Tibial nerve (tissue), 4 donors: ENCODE measurements around the gene MYRFL.

Source experiments
- EP300 ChIP-seq, 2 donors: sonication (generic); formaldehyde crosslinking; IDR thresholded peaks; one replicate each; pipeline ENCODE4 v1.6.1; 2017; ENCODE audit warnings: antibody characterized with exemption in 2 of 2, mild to moderate bottlenecking in 1 of 2
- POLR2A ChIP-seq, 2 donors: fragments of 450-650 bp; IDR thresholded peaks; one replicate each; pipeline ENCODE4 v1.6.1; 2017; ENCODE audit warnings: antibody characterized with exemption in 2 of 2, mild to moderate bottlenecking in 2 of 2, moderate library complexity in 2 of 2
- TF ChIP-seq, protein P1 (sequence below), 5 experiments: fragments of 200-600 bp in 3 of 5; fragments of 450-650 bp in 2 of 5; sonication (generic) in 3 of 5; IDR thresholded peaks; one replicate each; pipeline ENCODE4 v1.5.1; 2016 to 2019; ENCODE audit warnings: antibody characterized with exemption in 5 of 5, mild to moderate bottlenecking in 3 of 5, moderate library complexity in 2 of 5

DNA sequence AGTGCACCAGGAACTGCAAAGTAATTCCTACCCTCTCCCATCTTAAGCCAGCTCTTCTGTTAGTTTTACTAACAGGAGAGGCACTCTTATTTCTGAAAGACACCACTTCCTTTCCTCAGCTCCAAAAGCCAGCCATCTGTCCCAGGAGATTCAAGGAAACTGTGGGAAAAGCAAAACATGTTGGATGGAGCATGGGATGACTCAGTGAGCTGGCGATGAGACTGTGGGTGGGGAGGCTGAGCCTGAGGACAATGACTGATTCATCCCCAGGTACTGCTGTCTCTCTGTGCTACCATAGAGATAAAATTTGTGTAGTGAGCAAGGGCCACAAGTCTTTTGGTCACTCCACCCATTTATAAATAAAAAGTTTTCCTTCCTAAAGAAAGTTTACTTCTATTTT lies 141.4 kb downstream of the MYRFL start:
- TF ChIP-seq, protein P1, sequence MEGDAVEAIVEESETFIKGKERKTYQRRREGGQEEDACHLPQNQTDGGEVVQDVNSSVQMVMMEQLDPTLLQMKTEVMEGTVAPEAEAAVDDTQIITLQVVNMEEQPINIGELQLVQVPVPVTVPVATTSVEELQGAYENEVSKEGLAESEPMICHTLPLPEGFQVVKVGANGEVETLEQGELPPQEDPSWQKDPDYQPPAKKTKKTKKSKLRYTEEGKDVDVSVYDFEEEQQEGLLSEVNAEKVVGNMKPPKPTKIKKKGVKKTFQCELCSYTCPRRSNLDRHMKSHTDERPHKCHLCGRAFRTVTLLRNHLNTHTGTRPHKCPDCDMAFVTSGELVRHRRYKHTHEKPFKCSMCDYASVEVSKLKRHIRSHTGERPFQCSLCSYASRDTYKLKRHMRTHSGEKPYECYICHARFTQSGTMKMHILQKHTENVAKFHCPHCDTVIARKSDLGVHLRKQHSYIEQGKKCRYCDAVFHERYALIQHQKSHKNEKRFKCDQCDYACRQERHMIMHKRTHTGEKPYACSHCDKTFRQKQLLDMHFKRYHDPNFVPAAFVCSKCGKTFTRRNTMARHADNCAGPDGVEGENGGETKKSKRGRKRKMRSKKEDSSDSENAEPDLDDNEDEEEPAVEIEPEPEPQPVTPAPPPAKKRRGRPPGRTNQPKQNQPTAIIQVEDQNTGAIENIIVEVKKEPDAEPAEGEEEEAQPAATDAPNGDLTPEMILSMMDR (IDR thresholded peaks at IDR 0.05): no peak
- TF ChIP-seq POLR2A (IDR thresholded peaks at IDR 0.05) (no peak), EP300 (IDR thresholded peaks at IDR 0.05) (no peak)
